HG02588 (cell line): Measurements from ENCODE around the gene MLYCD.

Experiments used
- ATAC-seq: cut with Tn5 transposase; IDR thresholded peaks from one replicate; pipeline ENCODE4 v1.9.1; 2021; ENCODE audit warnings: mild to moderate bottlenecking, moderate library complexity; ENCODE audit not compliant: unreplicated experiment

MLYCD gene

DNA sequence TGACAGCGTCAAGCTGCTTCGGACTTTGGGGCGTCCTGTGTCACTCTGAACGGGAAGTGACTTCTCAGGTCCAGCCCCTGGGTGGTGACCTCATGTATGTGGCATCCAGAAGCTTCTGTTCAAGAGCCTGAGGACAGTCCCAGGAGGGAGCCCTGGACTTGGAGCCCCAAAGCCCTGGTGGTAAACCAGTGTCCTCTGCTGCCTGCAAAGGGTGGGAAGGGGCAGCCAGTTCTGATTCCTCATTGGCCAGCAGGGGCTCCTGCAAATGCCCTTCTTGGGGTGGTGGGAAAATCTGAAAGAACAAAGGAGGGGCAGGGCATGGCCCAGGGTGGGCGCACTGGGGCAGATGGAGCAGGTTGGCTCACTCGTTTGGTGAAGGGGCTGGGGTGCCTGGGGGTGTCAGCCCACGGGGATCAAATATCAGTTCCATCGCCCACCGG, 55.7 kb downstream of the MLYCD start:
- ATAC-seq: no peak

DNA sequence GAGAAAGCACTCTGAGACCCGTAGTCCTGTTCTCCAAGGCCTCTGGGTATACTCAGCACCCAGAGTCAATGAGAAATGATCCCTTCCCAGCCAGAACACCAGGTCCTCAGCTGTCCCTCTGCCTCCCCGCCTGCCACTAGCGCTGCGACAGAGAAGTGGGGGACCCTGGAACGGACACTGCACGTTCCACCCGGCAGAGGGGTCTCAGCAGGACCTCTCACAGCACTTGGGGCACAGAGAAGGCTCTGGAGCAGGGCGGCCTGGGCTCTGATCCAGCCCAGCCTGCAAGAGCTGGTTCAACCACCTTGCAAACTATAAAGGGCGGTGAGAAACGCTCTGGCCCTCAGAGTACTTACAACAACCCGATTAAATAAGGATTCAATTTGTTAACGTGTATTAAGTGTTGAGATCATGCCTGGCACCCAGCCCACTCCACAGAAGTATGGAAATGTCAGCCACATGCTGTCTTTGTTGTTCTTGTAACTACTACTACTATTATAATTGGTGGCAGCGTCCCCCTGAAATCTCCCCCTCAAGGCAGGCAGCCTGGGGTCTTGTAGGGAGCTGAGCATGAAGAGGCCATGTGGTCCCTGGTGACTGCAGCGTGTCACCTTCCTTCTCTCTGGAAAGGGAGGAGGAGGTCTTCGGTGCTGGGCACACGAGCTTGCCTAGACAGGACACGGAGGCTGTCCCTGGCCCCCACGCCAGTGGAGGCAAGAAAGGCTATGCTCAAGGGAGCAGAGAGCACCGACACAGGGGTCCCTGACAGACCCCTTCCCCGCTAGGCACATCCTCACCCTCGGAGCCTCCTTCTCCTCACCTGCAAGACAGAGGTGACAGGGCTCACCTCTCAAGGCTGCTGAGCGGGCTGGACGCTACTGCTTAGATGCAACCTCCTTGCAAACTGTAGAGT, 56.6 kb downstream of the MLYCD start:
- ATAC-seq: no peak

DNA sequence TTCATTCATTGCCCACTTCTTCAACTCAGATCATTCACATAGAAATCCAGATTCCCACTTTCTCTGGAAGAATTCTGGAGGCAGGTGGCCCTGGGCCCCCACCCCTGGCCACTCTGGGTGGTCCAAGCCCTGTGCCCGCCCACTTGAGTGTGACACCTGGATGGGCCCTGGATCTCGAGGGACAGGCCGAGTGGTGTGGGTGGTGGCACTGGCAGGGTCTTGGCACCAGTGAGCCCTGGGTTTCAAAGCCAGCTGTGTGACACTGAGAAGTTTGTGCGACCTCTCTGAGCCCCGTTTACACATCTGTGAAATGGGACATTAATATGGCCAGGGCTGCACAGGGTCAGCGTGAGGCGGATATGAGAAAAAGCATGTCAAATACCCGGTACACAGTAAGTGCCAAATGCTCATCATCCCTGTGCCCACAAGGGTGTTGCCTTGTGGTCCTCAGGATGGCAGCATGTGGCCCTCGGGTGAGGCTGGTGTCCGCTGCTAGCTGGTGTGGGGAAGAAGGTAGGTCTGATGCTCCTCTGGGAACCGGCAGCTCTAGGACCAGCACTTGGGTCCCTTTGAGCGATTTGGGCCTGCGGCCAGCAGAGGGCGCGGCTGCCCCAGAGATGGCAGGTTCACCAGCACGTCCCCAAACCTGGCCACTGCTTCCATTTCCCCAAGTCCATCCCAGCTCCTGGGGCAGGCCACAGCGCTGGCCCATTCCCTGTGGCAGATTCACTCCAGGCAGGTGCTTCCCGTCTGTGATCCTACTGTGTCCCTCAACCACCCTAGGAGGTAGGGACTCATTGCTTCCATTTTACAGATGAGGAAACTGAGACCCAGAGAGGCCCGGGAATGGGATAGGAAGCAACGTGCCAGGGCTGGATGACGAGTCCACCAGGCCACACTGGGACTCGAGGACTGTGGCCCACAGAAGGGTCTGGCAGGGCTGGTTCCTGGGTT, 57.7 kb downstream of the MLYCD start:
- ATAC-seq: no peak

DNA sequence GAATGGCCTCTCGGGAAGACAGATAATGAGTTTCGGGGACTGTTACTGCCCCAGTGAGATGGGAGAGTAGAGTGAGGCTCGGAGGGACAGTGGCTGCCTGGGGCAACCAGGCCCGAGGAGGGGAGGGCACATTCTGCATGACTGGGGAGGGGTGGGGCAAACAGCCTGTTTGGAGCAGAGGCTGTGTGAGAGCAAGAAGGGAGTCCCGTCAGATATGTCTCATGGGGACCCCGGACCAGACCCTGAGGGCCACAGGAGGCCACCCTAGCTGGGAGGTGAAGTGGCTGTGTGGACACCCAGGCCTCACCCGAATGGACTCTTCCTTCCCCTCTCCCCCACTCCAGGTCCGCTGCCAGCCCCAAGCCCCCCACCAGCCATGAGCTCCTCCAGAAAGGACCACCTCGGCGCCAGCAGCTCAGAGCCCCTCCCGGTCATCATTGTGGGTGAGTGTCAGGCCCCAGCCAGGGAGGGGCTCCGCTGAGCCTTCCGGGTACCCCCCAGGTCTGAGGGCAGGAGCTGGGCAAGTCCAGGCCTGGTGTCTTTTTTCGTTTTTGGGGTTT, 58.5 kb downstream of the MLYCD start:
- no peak for ATAC-seq

DNA sequence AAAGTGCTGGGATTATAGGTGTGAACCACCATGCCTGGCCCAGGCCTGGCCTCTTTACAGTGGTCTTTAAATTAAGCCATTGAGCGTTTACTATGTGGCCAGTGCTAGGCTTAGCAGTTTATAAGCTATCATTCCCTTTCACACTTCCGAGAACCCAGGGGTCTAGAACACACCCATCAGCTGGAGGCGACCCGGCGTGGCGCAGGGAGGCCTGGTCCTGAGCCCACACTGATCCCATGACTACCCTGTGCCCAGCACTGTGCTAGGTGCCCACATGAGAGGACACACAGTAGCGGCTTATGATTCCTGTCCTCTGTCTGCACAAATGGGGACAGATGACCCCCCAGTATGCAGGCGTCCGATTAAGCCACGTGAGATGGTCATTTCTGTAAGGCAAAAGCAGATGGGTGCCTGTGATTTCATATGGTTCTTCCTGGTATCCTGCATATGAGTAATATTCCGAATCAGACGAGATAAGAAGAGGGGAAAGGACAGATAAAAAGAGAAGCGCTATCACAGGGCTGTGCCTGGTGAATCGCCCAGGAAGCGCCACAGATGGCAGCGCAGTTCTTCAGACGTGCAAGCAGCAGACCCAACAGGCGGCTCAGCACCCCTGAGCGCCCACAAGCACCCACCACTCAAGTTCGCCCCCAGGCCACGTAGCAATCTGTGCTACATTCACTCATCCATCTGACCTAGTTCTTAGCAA, 59.4 kb downstream of the MLYCD start:
- ATAC-seq: no peak

DNA sequence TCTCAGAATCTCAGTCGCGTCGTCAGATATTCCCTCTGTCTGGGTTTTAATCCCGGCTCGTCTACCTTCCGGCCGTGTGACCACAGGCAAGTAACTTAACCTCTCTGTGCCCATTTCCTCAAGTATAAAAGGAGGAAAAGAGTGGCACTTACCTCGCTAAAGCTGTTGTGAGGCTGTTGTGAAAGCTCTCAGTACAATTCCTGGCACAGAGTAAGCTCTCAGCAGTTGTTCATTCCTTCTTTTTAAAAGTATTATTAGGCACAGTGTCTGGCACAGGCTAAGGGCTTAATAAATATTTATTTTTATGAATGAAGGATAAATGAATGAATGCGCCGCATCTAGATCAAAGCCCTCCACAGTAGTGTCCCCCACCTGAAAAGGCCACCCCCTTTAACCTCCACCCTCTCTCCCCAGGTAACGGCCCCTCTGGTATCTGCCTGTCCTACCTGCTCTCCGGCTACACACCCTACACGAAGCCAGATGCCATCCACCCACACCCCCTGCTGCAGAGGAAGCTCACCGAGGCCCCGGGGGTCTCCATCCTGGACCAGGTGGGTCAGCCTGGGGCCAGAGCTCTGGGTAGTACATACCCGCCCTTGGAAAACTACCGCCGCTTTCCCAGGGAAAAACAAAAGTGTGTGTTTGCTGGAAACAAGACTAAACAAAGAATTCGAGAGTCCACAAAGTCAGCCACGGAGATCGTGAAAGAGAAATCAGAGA, 60.1 kb downstream of the MLYCD start:
- ATAC-seq: no peak

DNA sequence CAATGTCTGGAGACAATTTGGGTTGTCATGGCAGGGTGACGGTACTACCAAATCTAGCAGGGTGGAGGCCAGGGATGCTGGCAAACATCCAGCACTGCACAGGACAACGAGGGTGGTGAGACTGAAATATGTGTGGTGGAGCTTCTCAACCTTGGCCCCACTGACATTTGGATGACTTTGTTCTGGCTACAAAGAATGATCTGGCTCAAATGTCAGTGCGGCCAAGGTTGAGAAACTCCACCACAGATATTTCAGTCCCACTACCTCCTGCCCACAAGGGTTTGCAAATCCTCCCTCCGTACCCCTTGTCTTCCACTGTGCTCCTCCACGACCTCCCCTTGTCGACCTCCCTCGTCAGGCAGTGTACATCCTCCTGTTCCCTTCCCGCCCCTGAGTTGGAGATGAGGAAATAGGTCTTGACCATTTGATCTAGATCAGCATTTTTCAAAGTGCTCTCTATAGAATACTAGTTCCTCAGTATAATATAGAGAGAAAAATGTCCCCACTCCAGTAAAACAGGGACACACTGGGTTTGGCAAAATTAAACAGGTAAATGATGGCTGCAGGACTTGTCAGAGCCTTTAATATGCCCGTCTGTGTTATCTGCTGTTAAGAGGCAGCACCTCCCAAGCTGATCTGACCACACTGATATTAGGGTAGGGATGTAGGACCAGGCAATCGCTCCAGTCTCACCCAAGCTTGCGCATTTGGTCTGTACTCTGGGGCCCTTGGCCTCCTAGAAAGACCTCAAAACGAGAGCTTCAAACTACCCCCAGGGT, 60.9 kb downstream of the MLYCD start:
- ATAC-seq: no peak

DNA sequence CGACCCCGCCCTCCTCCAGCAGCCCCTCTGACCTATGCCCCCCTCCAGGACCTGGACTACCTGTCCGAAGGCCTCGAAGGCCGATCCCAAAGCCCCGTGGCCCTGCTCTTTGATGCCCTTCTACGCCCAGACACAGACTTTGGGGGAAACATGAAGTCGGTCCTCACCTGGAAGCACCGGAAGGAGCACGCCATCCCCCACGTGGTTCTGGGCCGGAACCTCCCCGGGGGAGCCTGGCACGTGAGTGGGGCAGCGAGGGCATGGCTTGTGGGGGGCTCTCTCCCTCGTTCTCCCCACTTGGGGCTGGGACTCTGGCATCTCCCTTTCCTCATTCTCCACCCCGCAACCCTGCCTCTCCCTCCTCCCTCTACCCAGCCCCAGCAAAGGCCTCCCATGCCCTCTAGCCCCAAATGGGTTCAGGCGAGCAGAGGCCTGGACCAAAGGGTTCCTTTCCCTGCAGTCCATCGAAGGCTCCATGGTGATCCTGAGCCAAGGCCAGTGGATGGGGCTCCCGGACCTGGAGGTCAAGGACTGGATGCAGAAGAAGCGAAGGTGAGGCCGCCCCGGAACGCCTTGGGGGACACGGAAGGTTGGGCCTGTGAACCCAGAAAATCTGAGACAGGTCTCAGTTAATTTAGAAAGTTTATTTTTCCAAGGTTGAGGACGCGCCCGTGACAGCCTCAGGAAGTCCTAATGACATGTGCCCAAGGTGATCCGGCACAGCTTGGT, 61.8 kb downstream of the MLYCD start:
- ATAC-seq: no peak

DNA sequence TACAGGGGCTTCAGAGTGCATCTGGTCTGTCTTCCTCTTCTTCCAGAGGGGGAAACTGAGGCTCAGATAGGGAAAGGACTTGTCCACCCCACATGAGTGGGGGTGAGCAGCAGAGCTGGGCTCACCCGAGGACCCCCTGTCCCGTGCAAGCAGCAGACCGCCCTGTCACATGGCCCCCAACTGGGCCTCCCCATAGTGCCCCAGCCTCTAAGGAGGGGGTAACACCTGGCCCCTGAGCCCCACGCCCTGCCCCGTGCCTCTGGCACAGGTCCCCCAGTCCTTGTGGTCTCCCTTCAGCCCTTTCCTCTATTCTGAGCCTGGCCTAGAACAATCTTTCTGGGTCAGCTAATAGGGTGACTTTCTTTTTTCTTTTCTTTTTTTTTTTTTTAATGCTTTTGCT, 62.7 kb downstream of the MLYCD start:
- no peak for ATAC-seq

DNA sequence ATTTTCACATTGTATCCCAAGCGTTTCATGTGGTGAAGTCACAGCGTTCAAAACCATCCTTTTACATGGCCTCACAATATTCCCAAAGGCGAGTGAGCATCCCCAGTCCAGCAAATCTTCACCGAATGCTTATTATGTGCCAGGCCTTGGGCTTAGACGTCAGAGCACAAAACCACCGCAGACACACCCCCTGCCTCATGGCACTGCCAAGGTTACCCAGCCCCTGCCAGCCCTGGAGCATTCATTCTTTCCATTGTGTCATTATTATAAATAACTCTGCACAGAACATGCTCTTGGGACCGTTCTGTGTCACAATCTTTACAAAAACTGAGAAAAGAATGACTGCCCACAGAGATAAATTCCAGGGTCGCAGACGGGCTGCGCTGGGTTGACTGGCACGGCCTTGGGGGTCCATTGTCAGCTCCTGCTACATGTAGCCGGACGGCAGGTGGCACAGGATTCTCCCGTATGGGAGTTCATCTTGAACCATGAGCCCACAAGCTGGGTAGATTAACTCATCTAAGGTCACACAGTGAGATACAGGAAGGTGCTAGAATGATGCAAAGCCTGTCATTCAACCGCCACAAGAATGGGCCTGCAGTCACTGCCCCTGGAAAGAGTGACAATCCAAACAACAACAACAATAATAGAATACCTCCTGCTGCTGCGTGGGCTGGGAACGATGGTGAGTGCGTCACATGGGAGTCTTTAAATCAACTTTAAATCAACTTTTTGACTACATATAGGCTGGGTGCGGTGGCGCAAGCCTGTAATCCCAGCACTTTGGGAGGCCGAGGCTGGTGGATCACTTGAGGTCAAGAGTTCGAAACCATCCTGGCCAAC, 64.6 kb downstream of the MLYCD start:
- ATAC-seq: no peak

DNA sequence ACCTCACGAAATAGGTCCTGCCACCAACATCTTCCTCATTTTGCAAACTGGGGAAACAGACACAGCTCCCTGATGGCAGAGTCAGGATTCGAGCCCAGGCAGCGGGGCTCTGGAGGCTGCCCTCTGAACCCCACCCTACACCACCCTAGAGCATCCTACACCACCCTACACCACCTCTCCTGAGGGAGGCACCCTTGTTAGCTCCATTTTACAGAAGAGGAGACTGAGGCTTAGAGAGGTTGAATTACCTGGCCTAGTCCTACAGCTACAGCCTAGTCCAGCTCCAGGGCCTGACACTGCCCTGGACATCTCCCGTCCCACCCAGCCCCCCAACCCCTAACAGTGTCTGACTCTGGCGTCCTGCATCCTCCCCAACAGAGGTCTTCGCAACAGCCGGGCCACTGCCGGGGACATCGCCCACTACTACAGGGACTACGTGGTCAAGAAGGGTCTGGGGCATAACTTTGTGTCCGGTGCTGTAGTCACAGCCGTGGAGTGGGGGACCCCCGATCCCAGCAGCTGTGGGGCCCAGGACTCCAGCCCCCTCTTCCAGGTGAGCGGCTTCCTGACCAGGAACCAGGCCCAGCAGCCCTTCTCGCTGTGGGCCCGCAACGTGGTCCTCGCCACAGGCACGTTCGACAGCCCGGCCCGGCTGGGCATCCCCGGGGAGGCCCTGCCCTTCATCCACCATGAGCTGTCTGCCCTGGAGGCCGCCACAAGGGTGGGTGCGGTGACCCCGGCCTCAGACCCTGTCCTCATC, 65.9 kb downstream of the MLYCD start:
- no peak for ATAC-seq

DNA sequence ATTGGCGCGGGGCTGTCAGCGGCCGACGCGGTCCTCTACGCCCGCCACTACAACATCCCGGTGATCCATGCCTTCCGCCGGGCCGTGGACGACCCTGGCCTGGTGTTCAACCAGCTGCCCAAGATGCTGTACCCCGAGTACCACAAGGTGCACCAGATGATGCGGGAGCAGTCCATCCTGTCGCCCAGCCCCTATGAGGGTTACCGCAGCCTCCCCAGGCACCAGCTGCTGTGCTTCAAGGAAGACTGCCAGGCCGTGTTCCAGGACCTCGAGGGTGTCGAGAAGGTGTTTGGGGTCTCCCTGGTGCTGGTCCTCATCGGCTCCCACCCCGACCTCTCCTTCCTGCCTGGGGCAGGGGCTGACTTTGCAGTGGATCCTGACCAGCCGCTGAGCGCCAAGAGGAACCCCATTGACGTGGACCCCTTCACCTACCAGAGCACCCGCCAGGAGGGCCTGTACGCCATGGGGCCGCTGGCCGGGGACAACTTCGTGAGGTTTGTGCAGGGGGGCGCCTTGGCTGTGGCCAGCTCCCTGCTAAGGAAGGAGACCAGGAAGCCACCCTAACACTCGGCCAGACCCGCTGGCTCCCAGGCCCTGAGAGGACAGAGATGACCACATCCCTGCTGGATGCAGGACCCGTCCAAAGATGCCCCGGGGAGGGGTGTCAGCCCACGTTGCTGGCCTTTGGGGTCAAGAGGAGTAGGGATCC, 66.7 kb downstream of the MLYCD start:
- ATAC-seq: no peak

DNA sequence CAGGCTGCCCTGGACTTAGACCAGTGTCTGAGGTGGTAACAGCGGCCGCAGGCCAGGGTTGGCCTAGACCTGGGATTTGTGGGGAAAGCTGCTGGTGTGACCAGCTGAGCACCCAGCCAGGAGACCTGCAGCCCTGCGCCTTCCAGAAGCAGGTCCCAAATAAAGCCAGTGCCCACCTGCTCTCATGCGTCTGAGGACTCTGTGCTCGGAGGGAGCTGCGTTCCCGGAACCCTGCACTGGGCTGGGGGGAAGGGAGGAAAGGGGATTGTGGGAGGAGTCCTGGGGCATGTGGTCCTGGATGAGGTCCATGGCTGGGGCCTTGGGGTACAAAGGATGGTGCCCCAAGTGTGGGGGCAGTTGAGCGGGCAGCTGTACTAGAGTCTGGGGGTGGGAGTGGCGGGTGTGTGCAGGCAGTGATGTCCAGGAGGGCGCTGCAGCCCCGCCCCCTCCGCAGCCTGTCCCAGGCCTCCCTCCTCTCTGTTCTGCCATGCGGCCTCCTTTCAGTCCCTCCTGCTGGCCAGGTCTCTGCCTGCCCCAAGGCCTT, 67.3 kb downstream of the MLYCD start:
- no peak for ATAC-seq

DNA sequence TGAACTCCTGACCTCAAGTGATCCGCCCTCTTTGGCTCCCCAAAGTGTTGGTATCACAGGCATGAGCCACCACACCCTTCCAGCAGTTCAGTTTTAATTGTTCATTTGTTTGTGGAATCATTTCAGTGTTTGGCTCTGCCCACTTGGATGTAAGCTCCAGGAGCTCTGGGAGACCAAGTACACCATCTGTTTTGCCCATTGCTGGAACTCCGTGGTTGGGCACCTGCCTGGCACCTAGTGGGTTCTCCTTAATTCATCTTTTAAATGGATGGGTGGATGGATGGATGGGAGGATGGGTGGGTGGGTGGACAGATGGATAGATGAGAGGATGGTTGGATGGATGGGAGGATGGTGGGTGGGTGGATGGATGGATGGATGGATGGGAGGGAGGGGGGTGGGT, 68.2 kb downstream of the MLYCD start:
- no peak for ATAC-seq

DNA sequence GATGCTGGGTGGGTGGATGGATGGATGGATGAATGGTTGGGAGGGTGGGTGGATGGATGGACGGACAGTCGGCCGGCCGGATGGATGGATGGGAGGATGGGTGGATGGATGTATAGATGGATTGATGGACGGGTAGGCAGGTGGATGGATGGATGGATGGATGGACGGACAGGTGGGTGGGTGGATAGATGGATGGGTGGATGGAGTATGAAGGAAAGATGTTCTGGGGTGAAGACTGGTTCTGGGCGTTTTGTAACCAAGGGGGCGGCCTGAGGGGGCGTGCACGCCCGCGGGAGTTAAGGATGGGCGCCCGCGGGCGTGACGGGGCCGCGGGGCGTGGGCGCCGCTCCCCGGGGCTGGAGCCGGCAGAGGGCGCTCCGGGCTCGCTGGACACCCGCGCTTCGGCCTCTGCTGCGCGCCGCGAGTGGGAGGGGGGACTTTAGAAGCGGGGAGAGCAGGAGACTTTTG, 69.0 kb downstream of the MLYCD start, which contains the start of gene NECAB2:
Gene NECAB2, plus strand, starts transcription at position 407 of the 468 bp plus-strand sequence. CDS start 405 bp downstream, outside the sequence.
- no peak for ATAC-seq

DNA sequence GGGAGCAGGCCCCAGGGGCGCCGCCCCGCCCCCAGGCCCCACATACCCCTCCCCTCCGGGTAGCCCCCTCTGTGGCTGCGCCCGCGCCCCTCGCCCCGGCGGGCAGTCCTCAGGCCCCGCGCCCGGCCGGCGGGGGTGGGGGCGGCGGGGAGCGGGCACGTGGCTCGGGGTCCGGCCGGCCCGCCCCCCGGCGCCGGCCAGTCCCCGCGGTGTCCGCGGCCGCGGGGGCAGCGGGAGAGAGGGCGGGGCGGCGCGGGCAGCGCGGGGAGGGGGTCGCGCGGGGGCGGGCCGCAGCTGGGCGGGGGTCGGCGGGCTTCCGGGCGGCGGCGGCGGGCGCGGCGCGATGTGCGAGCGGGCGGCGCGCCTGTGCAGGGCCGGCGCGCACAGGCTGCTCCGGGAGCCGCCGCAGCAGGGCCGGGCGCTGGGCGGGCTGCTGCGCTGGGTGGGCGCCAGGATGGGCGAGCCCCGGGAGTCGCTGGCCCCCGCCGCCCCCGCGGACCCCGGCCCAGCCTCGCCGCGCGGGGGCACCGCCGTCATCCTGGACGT, 69.5 kb downstream of the MLYCD start:
- no peak for ATAC-seq
